ENCODE data around the gene LSAMP.

DNA sequence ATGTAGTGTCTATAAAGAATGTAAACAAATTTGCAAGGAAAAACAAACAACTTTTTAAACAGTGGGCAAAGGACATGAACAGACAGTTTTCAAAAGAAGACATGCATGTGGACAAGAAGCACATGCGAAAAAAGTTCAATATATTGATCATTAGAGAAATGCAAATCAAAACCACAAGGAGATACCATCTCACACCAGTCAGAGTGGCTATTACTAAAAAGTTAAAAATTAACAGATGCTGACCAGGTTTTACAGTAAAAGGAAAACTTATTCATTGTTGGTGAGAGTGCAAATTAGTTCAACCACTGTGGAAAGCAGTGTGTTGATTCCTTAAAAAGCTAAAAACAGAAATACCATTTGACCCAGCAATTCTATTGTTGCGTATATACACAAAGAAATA is 47.1 kb upstream of the LSAMP start:
- TF ChIP-seq, protein P1, sequence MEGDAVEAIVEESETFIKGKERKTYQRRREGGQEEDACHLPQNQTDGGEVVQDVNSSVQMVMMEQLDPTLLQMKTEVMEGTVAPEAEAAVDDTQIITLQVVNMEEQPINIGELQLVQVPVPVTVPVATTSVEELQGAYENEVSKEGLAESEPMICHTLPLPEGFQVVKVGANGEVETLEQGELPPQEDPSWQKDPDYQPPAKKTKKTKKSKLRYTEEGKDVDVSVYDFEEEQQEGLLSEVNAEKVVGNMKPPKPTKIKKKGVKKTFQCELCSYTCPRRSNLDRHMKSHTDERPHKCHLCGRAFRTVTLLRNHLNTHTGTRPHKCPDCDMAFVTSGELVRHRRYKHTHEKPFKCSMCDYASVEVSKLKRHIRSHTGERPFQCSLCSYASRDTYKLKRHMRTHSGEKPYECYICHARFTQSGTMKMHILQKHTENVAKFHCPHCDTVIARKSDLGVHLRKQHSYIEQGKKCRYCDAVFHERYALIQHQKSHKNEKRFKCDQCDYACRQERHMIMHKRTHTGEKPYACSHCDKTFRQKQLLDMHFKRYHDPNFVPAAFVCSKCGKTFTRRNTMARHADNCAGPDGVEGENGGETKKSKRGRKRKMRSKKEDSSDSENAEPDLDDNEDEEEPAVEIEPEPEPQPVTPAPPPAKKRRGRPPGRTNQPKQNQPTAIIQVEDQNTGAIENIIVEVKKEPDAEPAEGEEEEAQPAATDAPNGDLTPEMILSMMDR (IDR thresholded peaks at IDR 0.05): no peak
- TF ChIP-seq POLR2AphosphoS5 (IDR thresholded peaks at IDR 0.05) (no peak), EP300 (IDR thresholded peaks at IDR 0.05) (no peak)

Measured in esophagus muscularis mucosa (tissue), 4 donors.